H7 (cell line): ENCODE results near the gene MED13L. TPM values are rescaled to one million over a fixed set of nuclear protein-coding genes. Genes with fewer than 3 reads are reported as not detected.
"Not testable (repeated sequence)": the region's sequence is repeated elsewhere in the genome, so short reads cannot be mapped to it uniquely, and the experiment has no call there.

Experiments
- DNase-seq: peaks from one replicate; pipeline ENCODE4 v3.0.0; 2012
- H3K27me3 ChIP-seq: 2 replicates; pipeline ENCODE4 v1.6.0; 2011; ENCODE audit warnings: mild to moderate bottlenecking, low read length; ENCODE audit not compliant: control insufficient read depth, insufficient read depth
- H3K36me3 ChIP-seq: replicated peaks from 2 replicates; pipeline ENCODE4 v1.5.1; 2011; ENCODE audit warnings: low read length; ENCODE audit not compliant: control insufficient read depth, insufficient read depth
- H3K4me3 ChIP-seq: 2 replicates; pipeline ENCODE4 v1.5.1; 2011; ENCODE audit warnings: low read depth, mild to moderate bottlenecking, control low read depth, low read length, moderate library complexity; ENCODE audit not compliant: insufficient read depth
- total RNA-seq: library from RNA; depleted of rRNA; stranded (reverse); fragments of >200 nt; shearing (Covaris generic); gene quantifications from 2 replicates; pipeline ENCODE4 v1.2.3, GENCODE V29; 2014

Gene MED13L
- total RNA-seq, 1 experiment from 2014 or later: 39.7 TPM

- H3K27me3 ChIP-seq: no peaks in the 10 kb centered on the region
- DNase-seq: no peak
- no peaks in the 10 kb centered on the region for H3K36me3 ChIP-seq
- H3K4me3 ChIP-seq: no peak overlapping the region
These were observed 237.1 kb downstream of the MED13L start for GRCh38 chr12:116040402-116040801.

- Histone ChIP-seq H3K4me3 (no peak overlapping the region), H3K27me3 (no peaks in the 10 kb centered on the region), H3K36me3 (no peaks in the 10 kb centered on the region)
- no peak for DNase-seq
These were observed 238.4 kb downstream of the MED13L start for GRCh38 chr12:116039081-116039480.

- Histone ChIP-seq H3K4me3 (no peak overlapping the region), H3K27me3 (no peaks in the 10 kb centered on the region), H3K36me3 (no peaks in the 10 kb centered on the region)
- no peak for DNase-seq
These were observed 239.3 kb downstream of the MED13L start for GRCh38 chr12:116037941-116038837.

DNA sequence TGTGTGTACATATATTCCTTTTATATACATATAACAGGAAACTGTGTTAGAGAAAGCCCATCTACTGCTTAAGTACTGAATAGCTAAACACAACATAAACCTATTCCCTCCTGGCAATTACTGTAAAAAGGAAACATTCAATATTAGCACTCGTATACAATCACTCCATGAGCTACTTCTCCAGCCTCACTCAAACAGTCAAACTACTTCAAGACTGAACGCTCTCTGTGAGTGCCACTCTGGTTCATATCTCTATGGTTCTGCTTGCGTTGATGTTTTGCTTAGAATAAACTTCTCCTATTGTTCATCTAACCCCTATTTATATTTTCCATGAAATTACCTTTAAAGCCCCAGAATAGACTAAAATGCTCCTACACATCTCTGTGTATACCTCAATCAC lies 243.7 kb downstream of the MED13L start:
- no peaks in the 10 kb centered on the region for H3K27me3 ChIP-seq
- DNase-seq: no peak
- no peaks in the 10 kb centered on the region for H3K36me3 ChIP-seq
- H3K4me3 ChIP-seq: no peak overlapping the region

- not testable (repeated sequence) for H3K27me3 ChIP-seq, DNase-seq, H3K4me3 ChIP-seq, H3K36me3 ChIP-seq
These were observed 245.9 kb downstream of the MED13L start for GRCh38 chr12:116031624-116032023.

GRCh38 chr12:116028619-116029018 lies 248.9 kb downstream of the MED13L start:
- Histone ChIP-seq H3K27me3 (no peaks in the 10 kb centered on the region), H3K36me3 (no peaks in the 10 kb centered on the region), H3K4me3 (no peak overlapping the region)
- DNase-seq: no peak

DNA sequence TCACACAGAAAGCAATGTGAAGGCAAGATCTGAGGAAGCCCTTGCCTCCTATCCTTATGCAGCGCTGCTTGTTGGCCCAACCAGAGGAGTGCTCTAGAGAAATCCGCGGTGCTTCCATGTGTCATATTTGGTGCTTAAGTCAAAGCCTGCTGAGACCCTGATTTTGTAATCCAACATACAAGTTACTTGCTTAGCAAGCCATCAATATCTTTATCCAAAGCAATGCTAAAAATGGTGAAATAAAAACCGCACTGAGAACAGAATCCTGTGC lies 250.0 kb downstream of the MED13L start:
- no peak for DNase-seq
- H3K4me3 ChIP-seq: no peak overlapping the region
- H3K27me3 ChIP-seq: no peaks in the 10 kb centered on the region
- no peaks in the 10 kb centered on the region for H3K36me3 ChIP-seq

- Histone ChIP-seq H3K36me3 (no peaks in the 10 kb centered on the region), H3K27me3 (no peaks in the 10 kb centered on the region), H3K4me3 (no peak overlapping the region)
- no peak for DNase-seq
These were observed 250.5 kb downstream of the MED13L start for GRCh38 chr12:116026768-116027550.

GRCh38 chr12:116026346-116026745 lies 251.1 kb downstream of the MED13L start:
- H3K27me3 ChIP-seq: no peaks in the 10 kb centered on the region
- no peak for DNase-seq
- H3K36me3 ChIP-seq: no peaks in the 10 kb centered on the region
- no peak overlapping the region for H3K4me3 ChIP-seq

GRCh38 chr12:116024769-116025168 lies 252.7 kb downstream of the MED13L start:
- DNase-seq: no peak
- no peaks in the 10 kb centered on the region for H3K36me3 ChIP-seq
- H3K4me3 ChIP-seq: no peak overlapping the region
- H3K27me3 ChIP-seq: no peaks in the 10 kb centered on the region

DNA sequence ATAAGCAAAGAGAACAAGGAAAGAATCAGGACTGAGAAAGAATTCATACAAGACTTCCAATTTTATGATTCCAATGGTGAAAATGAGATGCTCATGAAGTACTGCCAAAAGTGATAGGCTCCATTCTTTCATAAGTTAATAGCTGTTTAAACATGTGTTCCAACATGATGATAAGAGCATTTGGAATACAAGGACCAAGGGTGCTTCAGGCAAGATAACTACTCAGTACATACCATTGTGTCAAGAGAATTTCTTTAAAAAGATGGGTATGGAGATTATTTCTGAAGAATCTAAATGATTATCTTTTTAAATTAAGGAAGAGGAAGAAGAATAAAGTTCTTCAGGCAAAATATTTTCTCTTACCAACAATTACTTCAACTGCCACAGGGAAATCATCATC lies 258.1 kb downstream of the MED13L start:
- Histone ChIP-seq H3K4me3 (no peak overlapping the region), H3K36me3 (peaks cover 1% of the 10 kb centered on the region; the same call in 1 of the 2 replicates), H3K27me3 (no peaks in the 10 kb centered on the region)
- DNase-seq: no peak

DNA sequence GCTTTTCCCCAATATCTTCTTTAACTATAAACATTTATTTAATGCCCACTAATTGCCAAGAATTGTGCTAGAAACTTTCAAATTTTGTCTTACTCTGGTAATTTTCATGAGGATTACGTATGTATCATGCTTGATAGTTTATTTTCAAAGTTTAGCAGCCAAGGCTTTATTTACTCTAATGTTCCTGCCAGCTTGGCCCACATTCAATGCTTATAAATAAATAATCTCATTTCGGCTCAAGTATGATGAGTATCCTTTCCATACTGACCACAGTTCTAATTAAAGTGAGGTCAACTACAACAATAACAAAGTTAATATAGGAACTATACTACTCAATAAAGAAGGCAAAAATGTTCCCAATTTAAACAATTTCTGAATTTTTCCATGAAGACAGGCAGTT lies 259.2 kb downstream of the MED13L start:
- no peaks in the 10 kb centered on the region for H3K27me3 ChIP-seq
- no peak for DNase-seq
- no peak overlapping the region for H3K4me3 ChIP-seq
- H3K36me3 ChIP-seq: peaks cover 1% of the 10 kb centered on the region; the same call in 1 of the 2 replicates

- H3K27me3 ChIP-seq: no peaks in the 10 kb centered on the region
- H3K36me3 ChIP-seq: peaks cover 1% of the 10 kb centered on the region; the same call in 1 of the 2 replicates
- no peak for DNase-seq
- H3K4me3 ChIP-seq: no peak overlapping the region
These were observed 262.0 kb downstream of the MED13L start for GRCh38 chr12:116015525-116015924.

DNA sequence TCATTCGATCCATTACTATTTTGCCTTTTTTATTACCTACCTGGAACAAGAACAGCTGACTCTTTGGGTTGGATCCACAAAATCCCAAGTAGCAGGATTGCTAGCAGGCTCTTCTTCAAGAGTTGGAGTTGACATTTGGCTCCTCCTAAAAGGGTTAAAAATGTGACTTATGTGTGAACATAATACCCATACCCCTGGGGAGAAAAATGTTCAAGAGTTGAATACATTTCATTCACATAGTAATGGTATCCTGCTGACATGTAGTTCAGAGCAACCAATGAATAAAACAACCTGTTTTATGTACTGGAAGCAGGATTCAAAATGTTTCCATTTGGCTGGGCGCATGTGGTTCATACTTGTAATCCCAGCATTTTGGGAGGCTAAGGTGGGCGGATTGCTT lies 264.7 kb downstream of the MED13L start:
- Histone ChIP-seq H3K36me3 (peaks cover 7% of the 10 kb centered on the region), H3K4me3 (no peak overlapping the region), H3K27me3 (no peaks in the 10 kb centered on the region)
- no peak for DNase-seq

- no peak for DNase-seq
- Histone ChIP-seq H3K4me3 (no peak overlapping the region), H3K27me3 (no peaks in the 10 kb centered on the region), H3K36me3 (peaks cover 7% of the 10 kb centered on the region)
These were observed 266.3 kb downstream of the MED13L start for GRCh38 chr12:116011217-116011616.
